Tibial nerve (tissue), 4 donors: ENCODE data around the gene TNFRSF18.

Source experiments
- CTCF ChIP-seq, 5 experiments: fragments of 200-600 bp in 3 of 5; fragments of 450-650 bp in 2 of 5; sonication (generic) in 3 of 5; IDR thresholded peaks; one replicate each; pipeline ENCODE4 v1.5.1; 2016 to 2019; ENCODE audit warnings: antibody characterized with exemption in 5 of 5, mild to moderate bottlenecking in 3 of 5, moderate library complexity in 2 of 5
- EP300 ChIP-seq, 2 donors: sonication (generic); formaldehyde crosslinking; IDR thresholded peaks; one replicate each; pipeline ENCODE4 v1.6.1; 2017; ENCODE audit warnings: antibody characterized with exemption in 2 of 2, mild to moderate bottlenecking in 1 of 2
- POLR2A ChIP-seq, 2 donors: fragments of 450-650 bp; IDR thresholded peaks; one replicate each; pipeline ENCODE4 v1.6.1; 2017; ENCODE audit warnings: antibody characterized with exemption in 2 of 2, mild to moderate bottlenecking in 2 of 2, moderate library complexity in 2 of 2

GRCh38 chr1:1225913-1226312 is 19.5 kb upstream of the TNFRSF18 start:
- TF ChIP-seq CTCF (IDR thresholded peaks at IDR 0.05) (no peak), POLR2A (IDR thresholded peaks at IDR 0.05) (no peak), EP300 (IDR thresholded peaks at IDR 0.05) (no peak)
